H9 (cell line): Measurements from ENCODE around the gene LARGE1. TPM values are rescaled to one million over a fixed set of nuclear protein-coding genes. Genes with fewer than 3 reads are reported as not detected.

ENCODE experiments used
- DNase-seq: peaks from one replicate; pipeline ENCODE4 v3.0.0-alpha.2; 2017
- H2AFZ ChIP-seq: one replicate; pipeline ENCODE4 v1.6.1; 2013; ENCODE audit warnings: mild to moderate bottlenecking, low read length, control low read depth, moderate library complexity
- H2AK5ac ChIP-seq: 2 replicates; pipeline ENCODE4 v1.6.1; 2013; ENCODE audit warnings: low read length, control low read depth, mixed read lengths; ENCODE audit not compliant: insufficient read length
- H2BK120ac ChIP-seq: one replicate; pipeline ENCODE4 v1.6.1; 2013; ENCODE audit warnings: low read depth, mild to moderate bottlenecking, low read length, control low read depth, inconsistent platforms; ENCODE audit not compliant: poor library complexity, severe bottlenecking
- H2BK12ac ChIP-seq: 2 replicates; pipeline ENCODE4 v1.6.1; 2013; ENCODE audit warnings: low read length, control low read depth, mixed read lengths, low read depth; ENCODE audit not compliant: insufficient read length
- H2BK15ac ChIP-seq: 2 replicates; pipeline ENCODE4 v1.6.1; 2013; ENCODE audit warnings: low read depth, low read length, control low read depth
- H2BK20ac ChIP-seq: one replicate; pipeline ENCODE4 v1.6.1; 2013; ENCODE audit warnings: low read depth, mild to moderate bottlenecking, low read length, control low read depth, inconsistent platforms; ENCODE audit not compliant: poor library complexity, severe bottlenecking
- H2BK5ac ChIP-seq: 2 replicates; pipeline ENCODE4 v1.6.1; 2013; ENCODE audit warnings: low read length, control low read depth, mixed read lengths; ENCODE audit not compliant: insufficient read length
- H3K14ac ChIP-seq: 2 replicates; pipeline ENCODE4 v1.6.1; 2013; ENCODE audit warnings: low read length, control low read depth; ENCODE audit not compliant: insufficient read depth
- H3K18ac ChIP-seq: 2 replicates; pipeline ENCODE4 v1.6.1; 2013; ENCODE audit warnings: low read depth, mild to moderate bottlenecking, mixed read lengths, low read length, control low read depth; ENCODE audit not compliant: insufficient read length
- H3K23ac ChIP-seq: 2 replicates; pipeline ENCODE4 v1.6.1; 2013; ENCODE audit warnings: low read length, control low read depth, mixed read lengths, low read depth; ENCODE audit not compliant: insufficient read length
- H3K23me2 ChIP-seq: 2 replicates; pipeline ENCODE4 v1.6.1; 2013; ENCODE audit warnings: low read depth, mild to moderate bottlenecking, mixed read lengths, low read length, control low read depth; ENCODE audit not compliant: insufficient read length, poor library complexity, severe bottlenecking
- H3K27ac ChIP-seq: 2 replicates; pipeline ENCODE4 v1.5.1; 2013; ENCODE audit warnings: low read length, control low read depth, mixed read lengths, low read depth; ENCODE audit not compliant: insufficient read length
- H3K27me3 ChIP-seq: 2 replicates; pipeline ENCODE4 v1.6.1; 2013; ENCODE audit warnings: low read length, control low read depth, inconsistent platforms; ENCODE audit not compliant: insufficient read depth
- H3K4ac ChIP-seq: 2 replicates; pipeline ENCODE4 v1.6.1; 2013; ENCODE audit warnings: low read depth, mild to moderate bottlenecking, control low read depth, inconsistent platforms, low read length, moderate library complexity
- H3K4me1 ChIP-seq: 2 replicates; pipeline ENCODE4 v1.6.1; 2013; ENCODE audit warnings: low read length, control low read depth, inconsistent platforms; ENCODE audit not compliant: insufficient read depth
- H3K4me2 ChIP-seq: 2 replicates; pipeline ENCODE4 v1.6.1; 2013; ENCODE audit warnings: low read length, control low read depth, mixed read lengths; ENCODE audit not compliant: insufficient read length, insufficient read depth
- H3K56ac ChIP-seq: 2 replicates; pipeline ENCODE4 v1.6.1; 2013; ENCODE audit warnings: low read depth, mild to moderate bottlenecking, mixed read lengths, low read length, control low read depth; ENCODE audit not compliant: insufficient read length
- H3K79me1 ChIP-seq: 2 replicates; pipeline ENCODE4 v1.6.1; 2013; ENCODE audit warnings: low read depth, mild to moderate bottlenecking, moderate library complexity, low read length, control low read depth, inconsistent platforms; ENCODE audit not compliant: insufficient read depth, poor library complexity, severe bottlenecking
- H3K79me2 ChIP-seq: 2 replicates; pipeline ENCODE4 v1.6.1; 2013; ENCODE audit warnings: low read length, control low read depth, inconsistent platforms; ENCODE audit not compliant: insufficient read depth
- H3K9ac ChIP-seq: 2 replicates; pipeline ENCODE4 v1.6.1; 2013; ENCODE audit warnings: low read length, control low read depth, mixed read lengths; ENCODE audit not compliant: insufficient read length; ENCODE audit errors: extremely low read depth
- H3K9me3 ChIP-seq: one replicate; pipeline ENCODE4 v1.6.1; 2013; ENCODE audit warnings: low read depth, low read length, inconsistent platforms; ENCODE audit not compliant: control insufficient read depth
- H3T11ph ChIP-seq: one replicate; pipeline ENCODE4 v1.6.1; 2013; ENCODE audit warnings: mild to moderate bottlenecking, low read length, control low read depth, inconsistent platforms
- H4K20me1 ChIP-seq: one replicate; pipeline ENCODE4 v1.6.1; 2013; ENCODE audit not compliant: control insufficient read depth, insufficient read length, insufficient read depth
- H4K5ac ChIP-seq: 2 replicates; pipeline ENCODE4 v1.6.1; 2013; ENCODE audit warnings: low read depth, mild to moderate bottlenecking, mixed read lengths, low read length, control low read depth; ENCODE audit not compliant: insufficient read length
- H4K8ac ChIP-seq: replicated peaks from 2 replicates; pipeline ENCODE4 v1.6.1; 2013; ENCODE audit warnings: low read length, control low read depth, mixed read lengths, low read depth; ENCODE audit not compliant: insufficient read length
- H4K91ac ChIP-seq: 2 replicates; pipeline ENCODE4 v1.6.1; 2013; ENCODE audit warnings: low read depth, mild to moderate bottlenecking, moderate library complexity, mixed read lengths, low read length, control low read depth; ENCODE audit not compliant: insufficient read length
- H3K27ac Mint-ChIP-seq, 3 experiments: 2 replicates in 2 of 3; 3 replicates in 1 of 3; pipeline ENCODE4 v1.8.0; 2020 to 2021; ENCODE audit warnings: mixed read lengths in 3 of 3, mild to moderate bottlenecking in 1 of 3, moderate library complexity in 1 of 3
- H3K27me3 Mint-ChIP-seq: 2 replicates; pipeline ENCODE4 v1.8.0; 2021; ENCODE audit warnings: low read depth, mild to moderate bottlenecking, moderate library complexity, mixed read lengths
- H3K36me3 Mint-ChIP-seq, 3 experiments: 2 replicates in 2 of 3; 3 replicates in 1 of 3; pipeline ENCODE4 v1.8.0; 2020 to 2021; ENCODE audit warnings: low read depth in 3 of 3, mixed read lengths in 3 of 3; ENCODE audit not compliant: insufficient read depth in 1 of 3
- H3K4me1 Mint-ChIP-seq, 2 experiments: 2 replicates each; pipeline ENCODE4 v1.8.0; 2020; ENCODE audit warnings: mixed read lengths in 2 of 2
- H3K4me3 Mint-ChIP-seq, 2 experiments: 2 replicates in 1 of 2; 3 replicates in 1 of 2; pipeline ENCODE4 v1.8.0; 2020 to 2021; ENCODE audit warnings: mild to moderate bottlenecking in 2 of 2, mixed read lengths in 2 of 2, moderate library complexity in 1 of 2
- H3K9me3 Mint-ChIP-seq, 2 experiments: 2 replicates in 1 of 2; 3 replicates in 1 of 2; pipeline ENCODE4 v1.8.0; 2020; ENCODE audit warnings: mild to moderate bottlenecking in 2 of 2, mixed read lengths in 2 of 2, moderate library complexity in 1 of 2
- CTCF ChIP-seq: fragments of 200-600 bp; sonication (generic); conservative IDR thresholded peaks from 3 replicates; pipeline ENCODE4 v1.8.0; 2021; ENCODE audit warnings: antibody characterized with exemption, mild to moderate bottlenecking
- WGBS: extraction: QIAGEN DNeasy Blood & Tissue Kit; methylation state at CpG from one replicate; pipeline ENCODE4 v1.1.7; 2013; ENCODE audit warnings: missing lambda C conversion rate, low lambda C conversion rate, mixed read lengths; ENCODE audit not compliant: insufficient read length; ENCODE audit errors: extremely low coverage; 5-methylcytosine and 5-hydroxymethylcytosine counted together
- total RNA-seq: library from RNA; stranded (reverse); gene quantifications from 2 replicates; pipeline ENCODE4 v1.2.1, GENCODE V29; 2021

The LARGE1 gene
- total RNA-seq, 1 experiment from 2014 or later = 43.5 TPM

- no peaks in the 10 kb centered on the region for H3K36me3 Mint-ChIP-seq
- no CpG with 5 or more reads among the region's 2 CpGs for WGBS
These were observed 671.3 kb downstream of the LARGE1 start for GRCh38 chr22:33248948-33249347.

More at GRCh38 chr22:33248948-33249347, 671.3 kb downstream of the LARGE1 start:
- H2AFZ ChIP-seq = no peak overlapping the region
- H3K79me1 ChIP-seq = no peaks in the 10 kb centered on the region
- no peak overlapping the region for H2BK120ac ChIP-seq
- H4K20me1 ChIP-seq = no peaks in the 10 kb centered on the region
- DNase-seq = no peak
- Mint-ChIP-seq H3K9me3 (peaks cover 7 to 15% of the 10 kb centered on the region in 2 experiments; a peak in 2 of 5 replicates), H3K4me1 (no peaks in the 10 kb centered on the region), H3K27me3 (peaks cover 92% of the 10 kb centered on the region), H3K27ac (no peak overlapping the region), H3K4me3 (no peak overlapping the region)
- no peak overlapping the region for H2AK5ac ChIP-seq
- no peak overlapping the region for H3K4ac ChIP-seq
- no peak overlapping the region for H3K9ac ChIP-seq
- H3K4me2 ChIP-seq = no peak overlapping the region
- no peak for TF ChIP-seq CTCF
- no peak overlapping the region for H3T11ph ChIP-seq
- H3K18ac ChIP-seq = no peak overlapping the region
- no peak overlapping the region for H2BK15ac ChIP-seq
- no peak overlapping the region for H3K14ac ChIP-seq
- H3K27ac ChIP-seq = no peak overlapping the region
- H3K9me3 ChIP-seq = no peaks in the 10 kb centered on the region
- no peaks in the 10 kb centered on the region for H3K4me1 ChIP-seq
- no peak overlapping the region for H4K91ac ChIP-seq
- no peak overlapping the region for H2BK5ac ChIP-seq
- no peaks in the 10 kb centered on the region for H3K79me2 ChIP-seq
- H2BK12ac ChIP-seq = no peak overlapping the region
- H2BK20ac ChIP-seq = no peak overlapping the region
- no peaks in the 10 kb centered on the region for H3K23me2 ChIP-seq
- no peak overlapping the region for H4K5ac ChIP-seq
- no peaks in the 10 kb centered on the region for H3K27me3 ChIP-seq
- H3K23ac ChIP-seq = no peak overlapping the region
- no peak overlapping the region for H4K8ac ChIP-seq
- H3K56ac ChIP-seq = no peak overlapping the region
